HG03066 (cell line): ENCODE results near the gene KRT38.
"Not testable (repeated sequence)": the region's sequence is repeated elsewhere in the genome, so short reads cannot be mapped to it uniquely, and the experiment has no call there.

Experiments
- ATAC-seq: cut with Tn5 transposase; IDR thresholded peaks from one replicate; pipeline ENCODE4 v1.9.1; 2021; ENCODE audit warnings: low read depth; ENCODE audit not compliant: unreplicated experiment

The KRT38 gene

GRCh38 chr17:41428591-41429291 lies 12.0 kb downstream of the KRT38 start:
- no peak for ATAC-seq

DNA sequence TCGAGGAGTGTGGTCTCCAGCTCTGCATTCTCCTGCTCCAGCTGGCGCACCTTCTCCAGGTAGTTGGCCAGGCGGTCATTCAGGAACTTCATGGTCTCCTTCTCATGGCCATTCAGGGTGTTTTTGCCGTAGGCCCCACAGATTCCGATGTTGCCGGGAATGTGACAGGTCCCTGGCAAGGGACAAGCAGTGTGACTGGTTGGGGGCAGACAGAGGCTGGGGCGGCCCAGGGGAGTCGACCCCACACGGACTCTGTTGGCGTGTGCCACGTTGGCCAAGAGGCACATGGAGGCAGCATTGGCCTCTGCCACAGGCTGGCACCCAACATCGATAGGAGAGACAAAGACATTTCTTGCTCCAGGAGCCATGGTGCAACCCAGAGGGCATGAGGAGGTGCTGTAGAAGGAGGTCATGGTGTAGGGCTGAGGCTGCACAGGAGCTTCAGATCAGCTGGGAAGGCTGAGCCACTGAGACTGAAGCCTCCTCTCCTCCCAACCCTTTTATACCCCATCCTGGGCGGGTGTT lies 16.6 kb downstream of the KRT38 start, which contains the start of gene KRT37:
Gene KRT37, minus strand, starts transcription at position 475 of the 525 bp plus-strand sequence. Its CDS starts 62 bp downstream, at position 413.
- no peak for ATAC-seq

DNA sequence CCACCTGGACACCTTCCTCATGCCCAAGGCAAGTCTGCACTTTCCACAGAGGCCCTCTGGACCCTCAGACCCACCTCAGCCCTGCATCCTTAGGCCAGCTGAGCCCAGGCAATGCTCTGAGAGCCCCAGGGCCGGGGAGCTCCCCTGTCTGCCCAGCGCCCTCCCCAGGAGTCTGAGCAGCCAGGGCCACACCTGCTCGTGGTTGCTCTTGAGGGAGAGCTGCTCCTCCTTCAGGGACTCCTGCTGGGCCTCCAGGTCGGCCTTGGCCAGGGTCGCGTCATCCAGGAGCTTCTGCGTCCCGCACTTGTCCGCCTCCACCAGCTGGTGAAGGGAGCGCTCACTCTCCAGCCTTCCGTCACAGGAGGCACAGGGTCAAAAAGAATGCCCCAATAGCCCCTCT lies 18.2 kb downstream of the KRT38 start:
- not testable (repeated sequence) for ATAC-seq

- ATAC-seq, result no peak
Measured at GRCh38 chr17:41421617-41422016, 19.2 kb downstream of the KRT38 start.

DNA sequence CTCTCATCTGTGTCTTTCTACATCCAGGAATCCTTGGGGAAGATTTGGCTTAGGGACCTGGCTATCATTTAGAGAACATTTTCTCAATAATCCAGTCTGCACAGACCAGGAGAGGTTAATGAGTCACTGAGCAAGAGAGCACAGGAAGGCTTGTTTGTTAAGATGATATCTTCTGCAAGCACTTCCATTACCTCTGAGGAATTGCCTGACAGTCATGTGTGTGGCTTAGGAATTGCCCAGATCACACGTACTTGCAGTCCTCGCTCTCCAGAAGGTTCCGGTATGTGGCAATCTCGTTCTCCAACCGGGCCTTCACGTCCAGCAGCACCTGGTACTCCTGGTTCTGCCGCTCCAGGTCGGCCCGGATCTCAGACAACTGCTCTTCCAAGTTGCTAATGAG lies 19.7 kb downstream of the KRT38 start:
- no peak for ATAC-seq

GRCh38 chr17:41420134-41420533 lies 20.6 kb downstream of the KRT38 start:
- no peak for ATAC-seq

- no peak for ATAC-seq
Measured at GRCh38 chr17:41419716-41420115, 21.1 kb downstream of the KRT38 start.

DNA sequence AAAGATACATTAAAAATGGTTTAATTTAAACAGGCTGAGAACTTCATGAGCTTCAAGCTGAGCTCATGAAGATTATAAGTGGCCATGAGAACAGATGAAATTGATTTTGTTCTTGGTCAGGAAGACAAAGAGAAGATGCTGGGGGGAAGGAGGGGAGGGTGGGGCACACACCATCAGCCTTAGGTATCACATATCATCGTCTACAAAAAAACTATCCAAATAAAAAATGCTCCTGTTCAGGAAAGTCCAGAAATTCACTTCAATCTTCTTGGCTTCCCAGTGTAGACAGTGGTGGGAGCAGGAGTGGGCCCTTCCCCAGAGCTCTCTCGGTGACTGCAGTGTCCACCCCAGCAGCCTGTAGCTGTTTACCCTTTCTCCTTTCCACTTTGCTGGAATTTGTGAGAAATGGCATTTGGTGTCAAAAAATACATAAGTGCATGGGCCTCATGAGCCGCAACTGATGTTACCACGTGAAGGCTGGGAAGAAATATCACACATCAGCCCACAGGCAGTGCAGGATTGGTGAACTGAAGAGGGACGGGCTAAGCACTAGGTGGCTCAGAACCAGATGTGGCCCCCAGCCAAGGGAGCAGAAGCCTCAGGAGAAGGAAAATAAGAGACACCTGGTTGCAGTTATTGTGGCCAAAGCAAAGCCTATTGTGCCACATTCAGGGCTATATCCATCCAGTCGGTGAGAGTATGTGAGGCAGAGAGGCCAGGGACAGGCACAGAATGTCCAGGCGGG lies 22.5 kb downstream of the KRT38 start:
- no peak for ATAC-seq

DNA sequence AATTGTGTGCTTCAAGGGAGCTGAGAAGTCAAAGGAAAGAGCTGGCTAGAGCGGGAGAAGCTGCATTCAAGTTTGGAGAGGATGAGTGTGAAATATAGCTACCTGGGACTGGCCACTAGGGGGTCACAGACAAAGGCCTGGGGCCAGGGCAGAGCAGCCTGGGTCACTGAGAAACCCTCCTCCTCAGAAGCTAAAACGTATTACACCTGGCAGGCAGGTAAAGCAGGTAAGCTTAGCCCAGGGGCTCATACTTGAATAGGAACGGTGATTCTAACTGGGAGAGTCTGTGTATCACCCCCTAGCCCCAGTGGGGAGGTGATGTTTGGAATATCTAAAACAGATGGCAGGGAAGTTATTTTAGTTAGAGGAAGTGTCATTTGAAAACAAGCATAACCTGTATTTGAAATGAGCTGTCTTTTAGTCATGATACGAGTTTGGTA lies 23.2 kb downstream of the KRT38 start:
- ATAC-seq, result no peak

GRCh38 chr17:41417127-41417526 lies 23.7 kb downstream of the KRT38 start:
- ATAC-seq, result no peak

- ATAC-seq, result no peak
Measured at GRCh38 chr17:41416479-41416878, 24.3 kb downstream of the KRT38 start.

GRCh38 chr17:41415833-41416335 lies 24.9 kb downstream of the KRT38 start:
- ATAC-seq, result no peak

DNA sequence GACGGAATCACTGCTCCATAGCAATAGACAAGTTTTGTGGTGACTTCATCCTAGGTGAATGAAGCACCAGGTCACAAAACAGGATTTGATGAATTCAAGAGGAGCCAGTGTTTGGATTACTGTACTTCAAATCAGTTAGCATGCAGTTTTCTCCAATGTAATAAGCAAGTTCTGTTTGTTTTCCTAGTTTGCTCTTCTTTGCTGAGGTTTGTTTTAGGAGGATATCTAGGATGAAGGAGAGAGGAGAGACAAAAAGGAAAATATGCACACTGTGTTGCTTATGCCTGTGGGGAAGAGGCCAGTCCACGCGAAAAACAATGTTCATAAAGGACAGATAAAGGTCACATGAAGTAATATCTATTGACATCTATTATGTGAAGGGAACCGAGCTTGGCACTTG lies 25.4 kb downstream of the KRT38 start:
- ATAC-seq, result no peak

DNA sequence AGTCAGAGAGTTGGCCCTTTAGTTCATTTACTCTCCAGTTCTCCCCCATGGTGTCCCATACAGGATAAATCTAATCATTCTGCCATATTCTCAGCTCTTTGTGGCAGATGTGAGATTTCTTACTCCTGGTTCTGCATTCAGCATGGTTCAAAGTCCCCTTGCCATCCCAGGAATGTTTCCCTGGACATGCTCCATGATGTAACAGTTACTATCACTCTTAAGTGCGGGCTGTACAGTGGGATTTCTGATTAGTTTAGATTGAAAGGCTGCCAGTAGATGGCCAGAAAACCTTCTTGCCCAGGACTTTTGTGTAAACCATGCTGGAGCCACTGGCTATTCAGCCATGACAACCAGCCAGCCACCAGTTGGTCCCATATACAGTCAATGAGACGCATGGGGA lies 26.8 kb downstream of the KRT38 start:
- ATAC-seq, result no peak

DNA sequence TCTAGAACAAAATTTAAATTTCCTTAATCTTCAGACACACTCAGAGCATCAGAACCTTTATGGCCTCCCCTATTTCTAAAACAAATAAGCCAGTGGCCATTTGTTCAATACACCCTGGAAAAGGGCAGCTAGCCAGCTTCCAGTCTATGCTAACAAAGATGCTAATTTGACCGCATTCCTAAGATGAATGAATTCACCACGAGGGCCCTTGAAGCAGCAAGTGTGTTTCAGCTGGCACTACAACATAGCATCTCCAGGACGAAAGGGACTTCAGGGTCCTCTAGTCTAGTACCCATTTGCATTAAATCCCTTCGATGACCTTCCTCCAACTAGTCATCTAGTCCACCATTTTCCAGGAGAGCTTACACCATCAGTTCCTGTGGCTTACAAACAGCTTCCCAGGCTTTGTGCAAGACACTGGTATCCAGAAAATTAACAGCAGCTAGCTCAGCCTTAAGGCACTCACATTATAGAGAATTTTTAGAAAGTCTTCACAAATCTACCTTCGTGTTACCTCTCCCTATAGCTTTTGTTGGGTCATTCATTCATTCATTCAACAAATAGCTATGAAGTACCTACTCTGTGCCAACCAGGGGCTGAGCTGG lies 27.3 kb downstream of the KRT38 start:
- no peak for ATAC-seq

DNA sequence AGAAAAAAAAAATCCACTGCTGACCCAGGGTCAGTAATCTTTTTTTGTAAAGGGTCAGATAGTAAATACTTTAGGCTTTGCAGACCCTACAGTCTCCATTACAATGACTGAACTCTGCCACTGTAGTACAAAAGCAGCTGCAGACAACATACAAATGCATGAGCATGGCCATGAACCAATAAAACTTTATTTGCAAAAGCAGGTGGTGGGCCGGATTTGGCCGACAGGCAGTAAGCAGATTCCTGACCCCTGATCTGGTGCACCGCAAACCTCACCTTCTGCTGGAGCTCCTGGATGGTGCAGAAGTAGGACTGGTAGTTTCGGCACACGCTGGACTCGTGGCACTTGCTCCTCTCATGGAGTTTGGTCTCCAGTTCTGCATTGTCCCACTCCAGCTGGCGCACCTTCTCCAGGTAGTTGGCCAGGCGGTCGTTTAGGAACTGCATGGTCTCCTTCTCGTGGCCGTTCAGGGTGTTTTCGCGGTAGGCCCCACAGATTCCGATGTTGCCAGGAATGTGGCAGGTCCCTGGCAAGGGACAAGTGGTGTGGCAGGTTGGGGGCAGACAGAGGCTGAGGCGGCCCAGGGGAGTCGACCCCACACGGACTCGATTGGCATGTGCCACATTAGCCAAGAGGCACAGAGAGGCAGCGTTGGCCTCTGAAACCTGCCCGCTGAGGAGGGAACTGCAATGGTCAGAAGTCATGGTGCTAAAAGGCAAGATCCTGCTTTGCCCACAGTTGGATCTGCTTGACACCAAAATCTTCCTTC lies 29.5 kb downstream of the KRT38 start:
- no peak for ATAC-seq

- no peak for ATAC-seq
Measured at GRCh38 chr17:41407226-41407625, 33.6 kb downstream of the KRT38 start.

DNA sequence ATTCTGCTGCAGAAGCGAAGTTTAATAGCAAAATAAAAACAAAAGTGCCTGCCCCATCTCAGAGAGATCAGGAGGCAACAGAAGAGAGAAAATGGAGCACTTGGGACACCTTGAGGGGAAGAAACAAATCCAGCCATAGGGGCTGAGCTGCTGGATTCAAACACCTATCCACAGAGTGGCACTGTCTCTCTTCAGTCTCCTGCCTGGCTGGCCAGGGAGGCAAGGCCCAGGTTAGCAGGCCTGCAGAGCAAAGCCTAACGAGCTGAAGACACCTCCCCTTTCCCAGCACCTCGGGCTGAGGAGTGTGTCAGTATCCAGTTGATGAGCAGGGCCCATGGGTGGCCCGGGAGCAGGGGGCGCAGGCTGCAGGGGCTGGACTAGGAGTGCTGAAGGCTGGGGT lies 34.6 kb downstream of the KRT38 start:
- ATAC-seq, result no peak

DNA sequence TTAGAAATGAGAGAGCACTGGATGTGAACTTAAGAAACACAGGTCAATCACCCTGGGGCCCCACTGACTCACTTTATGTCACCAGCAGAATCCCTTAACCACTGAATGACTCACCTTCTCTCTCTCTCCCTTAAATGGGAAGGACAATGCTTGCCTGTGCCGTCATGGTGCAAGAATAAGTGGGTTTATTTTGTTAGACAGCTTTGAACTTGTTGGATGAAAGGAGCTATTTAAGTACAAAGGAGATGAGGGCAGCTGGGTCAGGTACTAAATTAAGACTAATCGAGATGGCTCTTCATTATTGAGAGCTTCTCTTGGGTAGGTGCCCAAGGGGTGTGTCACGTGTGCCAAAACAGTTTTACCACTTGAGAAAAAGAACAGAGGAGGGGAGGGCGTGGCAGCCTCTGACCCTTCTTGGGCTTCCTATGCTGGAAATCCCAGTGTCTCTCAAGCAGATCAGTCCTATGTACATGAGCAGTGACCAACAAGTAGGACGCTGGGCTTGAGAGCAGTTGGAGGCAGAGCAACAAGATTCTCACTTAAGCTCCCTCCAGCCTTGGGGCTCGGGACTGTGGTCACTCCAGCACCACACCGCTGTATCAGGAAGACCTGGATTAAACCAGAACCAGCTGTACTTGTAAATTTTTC lies 36.6 kb downstream of the KRT38 start:
- ATAC-seq, result no peak
